ENCODE results near the gene NLRP8. TPM values are rescaled to one million over a fixed set of nuclear protein-coding genes. Genes with fewer than 3 reads are reported as not detected.

NLRP8 gene
- polyA plus RNA-seq, 1 of the 3 experiments (the other 2 are of a cell fraction) = not detected

- ChIA-PET POLR2A (no interaction called here), CTCF (no interaction called here)
- no peak overlapping the region for H3K4me2 ChIP-seq
- TF ChIP-seq SIN3A (IDR thresholded peaks at IDR 0.05; ENCODE audit: borderline replicate concordance, low read depth, low read length) (no peak), FOSL2 (IDR thresholded peaks at IDR 0.05; ENCODE audit: borderline replicate concordance, low read depth) (no peak), CTCF (IDR thresholded peaks at IDR 0.05) (no peak), MEF2A (IDR thresholded peaks at IDR 0.05; ENCODE audit: borderline replicate concordance, low read depth) (no peak), RAD21 (IDR thresholded peaks at IDR 0.05; ENCODE audit: low read length) (no peak)
- H2AFZ ChIP-seq (ENCODE audit: low read depth) = no peak overlapping the region
- H3K4me3 ChIP-seq (ENCODE audit: low read depth in 2 of 2, low read length in 1 of 2) = no peak overlapping the region
- H3K4me1 ChIP-seq (ENCODE audit: control insufficient read depth in 1 of 2, insufficient read depth in 2 of 2, low read depth in 1 of 2, low read length in 1 of 2) = no peaks in the 10 kb centered on the region
- H3K9me3 ChIP-seq = no peaks in the 10 kb centered on the region
- WGBS (ENCODE audit: low lambda C conversion rate) = 9% methylated on average over 9 of the region's 9 CpGs
- no peak overlapping the region for H3K27ac ChIP-seq (ENCODE audit: low read depth in 2 of 2, low read length in 1 of 2)
- H3K36me3 ChIP-seq (replicated peaks in 1 of 2; ENCODE audit: control insufficient read depth in 1 of 2, insufficient read depth in 2 of 2, low read length in 1 of 2) = no peaks in the 10 kb centered on the region
- no peaks in the 10 kb centered on the region for H3K9me2 ChIP-seq
- H4K20me1 ChIP-seq (ENCODE audit: insufficient read depth) = no peaks in the 10 kb centered on the region
- no peak overlapping the region for H3K9ac ChIP-seq
- no peaks in the 10 kb centered on the region for H3F3A ChIP-seq (replicated peaks; ENCODE audit: insufficient read depth)
- DNase-seq = no peak
- no peaks in the 10 kb centered on the region for H3K79me2 ChIP-seq (ENCODE audit: insufficient read depth)
- peaks cover 58% of the 10 kb centered on the region for H3K27me3 ChIP-seq (ENCODE audit: insufficient read depth)
Measured at GRCh38 chr19:55935206-55935605, 12.4 kb upstream of the NLRP8 start.

GRCh38 chr19:55939206-55939605, 8.4 kb upstream of the NLRP8 start:
- TF ChIP-seq SMC3 (IDR thresholded peaks at IDR 0.05; ENCODE audit: low read depth, low read length) = no peak
- no peak for TF ChIP-seq YY1 (IDR thresholded peaks at IDR 0.05; ENCODE audit: low read depth)
- TF ChIP-seq FOXJ3 (CRISPR knock-in tag; IDR thresholded peaks at IDR 0.05) = no peak
- TF ChIP-seq RCOR1 (IDR thresholded peaks at IDR 0.05; ENCODE audit: low read length) = no peak
- TF ChIP-seq GABPA (IDR thresholded peaks at IDR 0.05; ENCODE audit: low read depth) = no peak
- TF ChIP-seq RFX5 (IDR thresholded peaks at IDR 0.05; ENCODE audit: low read length) = no peak
- TF ChIP-seq ELF1 (IDR thresholded peaks at IDR 0.05) = no peak
- no peak for TF ChIP-seq SIN3A (IDR thresholded peaks at IDR 0.05; ENCODE audit: borderline replicate concordance, low read depth, low read length)
- no peak for TF ChIP-seq FOSL2 (IDR thresholded peaks at IDR 0.05; ENCODE audit: borderline replicate concordance, low read depth)
- no peak for TF ChIP-seq FOXM1 (IDR thresholded peaks at IDR 0.05; ENCODE audit: low read depth)
- TF ChIP-seq JUND (IDR thresholded peaks at IDR 0.05) = no peak
- no peak for TF ChIP-seq GATA2 (CRISPR knock-in tag; IDR thresholded peaks at IDR 0.05)
- TF ChIP-seq MAX (IDR thresholded peaks at IDR 0.05; ENCODE audit: low read depth) = no peak
- no peak for TF ChIP-seq MXI1 (IDR thresholded peaks at IDR 0.05; ENCODE audit: low read depth, low read length)
- TF ChIP-seq USF1 (IDR thresholded peaks at IDR 0.05; ENCODE audit: borderline replicate concordance, low read depth) = no peak
- TF ChIP-seq TAF1 (IDR thresholded peaks at IDR 0.05; ENCODE audit: borderline replicate concordance, low read depth, low read length) = no peak
- no peak for TF ChIP-seq PBX3 (IDR thresholded peaks at IDR 0.05)
- no peak for TF ChIP-seq MEF2A (IDR thresholded peaks at IDR 0.05; ENCODE audit: borderline replicate concordance, low read depth)
- TF ChIP-seq RXRA (IDR thresholded peaks at IDR 0.05; ENCODE audit: borderline replicate concordance, low read depth) = no peak
- 9% methylated on average over 7 of the region's 7 CpGs for WGBS (ENCODE audit: low lambda C conversion rate)
- no peaks in the 10 kb centered on the region for H3F3A ChIP-seq (replicated peaks; ENCODE audit: insufficient read depth)
- CTCF ChIA-PET = interaction anchor here (1.0 kb wide), 1 partner anchor 10 kb away, joined by 3 read pairs; no protein-coding TSS in a partner anchor
- no peaks in the 10 kb centered on the region for H3K36me3 ChIP-seq (replicated peaks in 1 of 2; ENCODE audit: control insufficient read depth in 1 of 2, insufficient read depth in 2 of 2, low read length in 1 of 2)
- no peak overlapping the region for H3K9ac ChIP-seq
- POLR2A ChIA-PET = no interaction called here
- H4K20me1 ChIP-seq (ENCODE audit: insufficient read depth) = no peaks in the 10 kb centered on the region
- peaks cover 52% of the 10 kb centered on the region for H3K27me3 ChIP-seq (ENCODE audit: insufficient read depth)
- no peaks in the 10 kb centered on the region for H3K9me3 ChIP-seq
- no peaks in the 10 kb centered on the region for H3K79me2 ChIP-seq (ENCODE audit: insufficient read depth)
- no peak overlapping the region for H3K27ac ChIP-seq (ENCODE audit: low read depth in 2 of 2, low read length in 1 of 2)
- H2AFZ ChIP-seq (ENCODE audit: low read depth) = no peak overlapping the region
- no peak for DNase-seq
- no peak overlapping the region for H3K4me3 ChIP-seq (ENCODE audit: low read depth in 2 of 2, low read length in 1 of 2)
- no peaks in the 10 kb centered on the region for H3K9me2 ChIP-seq
- no peak overlapping the region for H3K4me2 ChIP-seq
- H3K4me1 ChIP-seq (ENCODE audit: control insufficient read depth in 1 of 2, insufficient read depth in 2 of 2, low read depth in 1 of 2, low read length in 1 of 2) = no peaks in the 10 kb centered on the region
